NCI-H2081 treated with DMSO at 0.1 percent for 48 hours (cell line): ENCODE results near the gene ACSS2.

Experiments used
- DNase-seq: peaks from one replicate; lab custom pipeline; 2025; lab: John Stamatoyannopoulos, UW

ACSS2 gene

GRCh38 chr20:34876406-34877282, at the start of gene ACSS2:
Gene ACSS2, plus strand, starts transcription at chr20:34876612. Its CDS starts 34 bp downstream, at chr20:34876646.
- no peak for DNase-seq

- no peak for DNase-seq
These were observed 47.2 kb upstream of the ACSS2 start for GRCh38 chr20:34829191-34829590.

GRCh38 chr20:34831936-34832335, 44.5 kb upstream of the ACSS2 start:
- no peak for DNase-seq

GRCh38 chr20:34834459-34834893, 41.9 kb upstream of the ACSS2 start:
- peak; percentile 56 for DNase-seq

GRCh38 chr20:34842143-34842542, 34.3 kb upstream of the ACSS2 start:
- no peak for DNase-seq

GRCh38 chr20:34843421-34843820, 33.0 kb upstream of the ACSS2 start:
- no peak for DNase-seq

- no peak for DNase-seq
These were observed 27.8 kb upstream of the ACSS2 start for GRCh38 chr20:34848597-34848996.

- no peak for DNase-seq
These were observed 26.6 kb upstream of the ACSS2 start for GRCh38 chr20:34849778-34850177.

- DNase-seq = no peak
These were observed 25.4 kb upstream of the ACSS2 start for GRCh38 chr20:34850969-34851368.

GRCh38 chr20:34852298-34852697, 24.1 kb upstream of the ACSS2 start:
- no peak for DNase-seq

GRCh38 chr20:34859367-34859766, 17.0 kb upstream of the ACSS2 start:
- DNase-seq = no peak

- no peak for DNase-seq
These were observed 16.4 kb upstream of the ACSS2 start for GRCh38 chr20:34859826-34860545.

GRCh38 chr20:34861386-34862084, 14.9 kb upstream of the ACSS2 start:
- no peak for DNase-seq

- DNase-seq = no peak
These were observed 13.7 kb upstream of the ACSS2 start for GRCh38 chr20:34862724-34863123.

GRCh38 chr20:34863421-34863965, 12.9 kb upstream of the ACSS2 start:
- DNase-seq = no peak

GRCh38 chr20:34864216-34864615, 12.2 kb upstream of the ACSS2 start:
- no peak for DNase-seq

- DNase-seq = no peak
These were observed 5.0 kb upstream of the ACSS2 start for GRCh38 chr20:34871320-34871926.

GRCh38 chr20:34871966-34872621, 4.3 kb upstream of the ACSS2 start:
- no peak for DNase-seq

- DNase-seq = no peak
These were observed 3.7 kb upstream of the ACSS2 start, which contains the start of gene GGT7 for GRCh38 chr20:34872622-34873224. Gene GGT7, minus strand, starts transcription at chr20:34872856. Its CDS starts 41 bp downstream, at chr20:34872815.

- no peak for DNase-seq
These were observed 2.8 kb upstream of the ACSS2 start for GRCh38 chr20:34873583-34874093.
